ENCODE measurements around the gene PIEZO1. TPM values are rescaled to one million over a fixed set of nuclear protein-coding genes. Genes with fewer than 3 reads are reported as not detected.

Gene PIEZO1
- total and polyA plus RNA-seq, 2 donors (not counting 3 experiments of a cell fraction or from before 2014, with no cell fraction given): 298 to 322 TPM

- dilution Hi-C loops (cut with MboI; ENCODE audit: extremely low pct_ligation_motif_present, low sequenced_read_pairs) (no loop called here), intact Hi-C loops (cut with micrococcal nuclease) (no loop called here)
- Histone ChIP-seq H4K20me1 (replicated peaks; ENCODE audit: control insufficient read depth, extremely low read depth, insufficient read depth, low read length) (no peaks in the 10 kb centered on the region), H3K4me1 (ENCODE audit: control insufficient read depth, extremely low read depth, insufficient read depth, low read length) (peaks cover 5% of the 10 kb centered on the region), H3K27ac (ENCODE audit: insufficient read depth, low read depth, low read length) (no peak overlapping the region), H3K36me3 (ENCODE audit: control insufficient read depth in 2 of 2, extremely low read depth in 1 of 2, insufficient read depth in 2 of 2, low read length in 2 of 2) (peaks cover 0 to 12% of the 10 kb centered on the region in 2 experiments), H3K9ac (replicated peaks; ENCODE audit: extremely low read depth, insufficient read depth, low read length) (no peak overlapping the region), H3K9me3 (replicated peaks; ENCODE audit: control insufficient read depth, insufficient read depth, low read length) (no peaks in the 10 kb centered on the region), H3K9me1 (replicated peaks; ENCODE audit: control insufficient read depth, extremely low read depth, insufficient read depth, low read length) (no peaks in the 10 kb centered on the region), H2AFZ (ENCODE audit: low read depth, low read length) (no peak overlapping the region), H3K27me3 (ENCODE audit: control insufficient read depth in 2 of 2, insufficient read depth in 2 of 2, low read length in 2 of 2) (no peaks in the 10 kb centered on the region), H3K4me3 (replicated peaks in 1 of 3; ENCODE audit: insufficient read depth in 1 of 3, low read depth in 1 of 3, low read length in 3 of 3) (no peak overlapping the region), H3K4me2 (ENCODE audit: insufficient read depth, low read length) (no peak overlapping the region), H3K79me2 (ENCODE audit: control insufficient read depth, insufficient read depth, low read length) (peaks cover 92% of the 10 kb centered on the region)
- DNase-seq (ENCODE audit: low read depth, low spot score): no peak
- BruUV-seq (replicated peaks): no TSS peak
- FAIRE-seq: no peak
- no peak for TF ChIP-seq GATA2 (IDR thresholded peaks at IDR 0.05; ENCODE audit: insufficient read depth, insufficient read length, low read depth, low read length)
- no peak for TF ChIP-seq MYC (IDR thresholded peaks at IDR 0.05; ENCODE audit: low read depth, low read length)
- TF ChIP-seq MAX (IDR thresholded peaks at IDR 0.05; ENCODE audit: insufficient read depth, insufficient read length): no peak
- no peak for TF ChIP-seq POLR2A (IDR thresholded peaks at IDR 0.05; ENCODE audit: low read depth, low read length)
- TF ChIP-seq POLR2AphosphoS5 (IDR thresholded peaks at IDR 0.05; ENCODE audit: insufficient read depth, low read depth, low read length): no peak
- TF ChIP-seq CTCF (IDR thresholded peaks at IDR 0.05; ENCODE audit: extremely low read depth in 1 of 2, insufficient read depth in 1 of 2, low read depth in 1 of 2, low read length in 2 of 2): no peak
- CTCF ChIA-PET: interaction anchor here (1.0 to 3.6 kb wide), 5 partner anchors 12 to 26 kb away, joined by 3 to 15 read pairs (median 3); partner anchors contain the start of gene PIEZO1
- POLR2A ChIA-PET: no interaction called here
These were observed 26.6 kb downstream of the PIEZO1 start for GRCh38 chr16:88758227-88758943.
